Measurements from ENCODE around the gene HIVEP3.
"Not testable (repeated sequence)": the region's sequence is repeated elsewhere in the genome, so short reads cannot be mapped to it uniquely, and the experiment has no call there.

Gene HIVEP3

GRCh38 chr1:41918450-41919043, at the start of gene HIVEP3:
HIVEP3 (minus strand) TSS chr1:41918922.
- in situ Hi-C loops (cut with MboI; ENCODE audit: low sequenced_read_pairs): no loop called here

GRCh38 chr1:41964400-41964799, 45.7 kb upstream of the HIVEP3 start:
- in situ Hi-C loops (cut with MboI; ENCODE audit: low sequenced_read_pairs): no loop called here

- in situ Hi-C loops (cut with MboI; ENCODE audit: low sequenced_read_pairs): no loop called here
Measured at GRCh38 chr1:41963636-41964035, 44.9 kb upstream of the HIVEP3 start.

- in situ Hi-C loops (cut with MboI; ENCODE audit: low sequenced_read_pairs): no loop called here
Measured at GRCh38 chr1:41958015-41958673, 39.4 kb upstream of the HIVEP3 start.

- in situ Hi-C loops (cut with MboI; ENCODE audit: low sequenced_read_pairs): no loop called here
Measured at GRCh38 chr1:41957568-41957967, 38.8 kb upstream of the HIVEP3 start.

GRCh38 chr1:41955461-41956159, 36.9 kb upstream of the HIVEP3 start:
- in situ Hi-C loops (cut with MboI; ENCODE audit: low sequenced_read_pairs): no loop called here

GRCh38 chr1:41954533-41954944, 35.8 kb upstream of the HIVEP3 start:
- in situ Hi-C loops (cut with MboI; ENCODE audit: low sequenced_read_pairs): no loop called here

- in situ Hi-C loops (cut with MboI; ENCODE audit: low sequenced_read_pairs): no loop called here
Measured at GRCh38 chr1:41953291-41953690, 34.6 kb upstream of the HIVEP3 start.

- in situ Hi-C loops (cut with MboI; ENCODE audit: low sequenced_read_pairs): no loop called here
Measured at GRCh38 chr1:41952208-41952607, 33.5 kb upstream of the HIVEP3 start.

- in situ Hi-C loops (cut with MboI; ENCODE audit: low sequenced_read_pairs): not testable (repeated sequence)
Measured at GRCh38 chr1:41951492-41951891, 32.8 kb upstream of the HIVEP3 start.

- in situ Hi-C loops (cut with MboI; ENCODE audit: low sequenced_read_pairs): no loop called here
Measured at GRCh38 chr1:41950820-41951219, 32.1 kb upstream of the HIVEP3 start.

- in situ Hi-C loops (cut with MboI; ENCODE audit: low sequenced_read_pairs): not testable (repeated sequence)
Measured at GRCh38 chr1:41945946-41946345, 27.2 kb upstream of the HIVEP3 start.

GRCh38 chr1:41943717-41944116, 25.0 kb upstream of the HIVEP3 start:
- in situ Hi-C loops (cut with MboI; ENCODE audit: low sequenced_read_pairs): no loop called here

- in situ Hi-C loops (cut with MboI; ENCODE audit: low sequenced_read_pairs): no loop called here
Measured at GRCh38 chr1:41942278-41942677, 23.6 kb upstream of the HIVEP3 start.

GRCh38 chr1:41941381-41941780, 22.7 kb upstream of the HIVEP3 start:
- in situ Hi-C loops (cut with MboI; ENCODE audit: low sequenced_read_pairs): no loop called here

GRCh38 chr1:41939194-41939593, 20.5 kb upstream of the HIVEP3 start:
- in situ Hi-C loops (cut with MboI; ENCODE audit: low sequenced_read_pairs): no loop called here

- in situ Hi-C loops (cut with MboI; ENCODE audit: low sequenced_read_pairs): no loop called here
Measured at GRCh38 chr1:41936107-41936506, 17.4 kb upstream of the HIVEP3 start.

- in situ Hi-C loops (cut with MboI; ENCODE audit: low sequenced_read_pairs): no loop called here
Measured at GRCh38 chr1:41935226-41935625, 16.5 kb upstream of the HIVEP3 start.

GRCh38 chr1:41933106-41933505, 14.4 kb upstream of the HIVEP3 start:
- in situ Hi-C loops (cut with MboI; ENCODE audit: low sequenced_read_pairs): no loop called here

GRCh38 chr1:41931578-41931977, 12.9 kb upstream of the HIVEP3 start:
- in situ Hi-C loops (cut with MboI; ENCODE audit: low sequenced_read_pairs): no loop called here

- in situ Hi-C loops (cut with MboI; ENCODE audit: low sequenced_read_pairs): no loop called here
Measured at GRCh38 chr1:41927118-41927517, 8.4 kb upstream of the HIVEP3 start.

GRCh38 chr1:41925712-41926111, 7.0 kb upstream of the HIVEP3 start:
- in situ Hi-C loops (cut with MboI; ENCODE audit: low sequenced_read_pairs): no loop called here

Data from HL-60/S4 treated with phorbol 12-myristate 13-acetate at 8.2 ng/mL for 4 days and 3 days (cell line).